Measurements from ENCODE around the gene GBP7. TPM values are rescaled to one million over a fixed set of nuclear protein-coding genes. Genes with fewer than 3 reads are reported as not detected.

The GBP7 gene
- total and polyA plus RNA-seq, 4 donors: 0.89 to 27.8 (median 16.8) TPM

DNA sequence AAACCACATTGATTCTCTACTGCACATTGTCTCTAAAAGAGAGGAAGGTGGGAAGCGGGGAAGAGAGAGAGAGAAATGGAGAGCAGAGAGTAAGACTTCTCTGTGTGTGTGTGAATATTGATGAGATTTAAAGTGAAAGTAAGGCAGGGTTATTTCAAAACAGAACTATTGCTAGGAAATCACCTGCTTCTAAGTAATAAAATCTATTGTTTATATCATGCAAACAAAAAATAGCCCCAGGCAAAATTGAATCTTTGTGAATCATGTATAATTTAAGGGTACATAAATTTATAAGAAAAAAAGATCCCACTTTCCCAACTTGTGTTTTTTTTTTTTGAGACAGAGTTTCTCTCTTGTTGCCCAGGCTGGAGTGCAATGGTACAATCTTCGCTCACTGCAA lies 1.2 kb upstream of the GBP7 start:
- DNase-seq (ENCODE audit: low spot score): no peak
- Histone ChIP-seq H3K9ac (ENCODE audit: low read depth in 1 of 2, low read length in 2 of 2) (no peak overlapping the region), H3K4me1 (ENCODE audit: control insufficient read depth in 4 of 4, insufficient read depth in 4 of 4, low read length in 3 of 4) (peaks cover 2 to 24% (median 8%) of the 10 kb centered on the region in 4 donors), H3K4me3 (ENCODE audit: low read depth in 1 of 3, low read length in 3 of 3) (no peak overlapping the region), H3K36me3 (ENCODE audit: control insufficient read depth in 4 of 4, insufficient read depth in 3 of 4, low read depth in 1 of 4, low read length in 3 of 4) (peaks cover 0 to 2% (median 0%) of the 10 kb centered on the region in 4 donors), H3K27me3 (ENCODE audit: control insufficient read depth in 4 of 4, insufficient read depth in 4 of 4, low read length in 3 of 4) (no peaks in the 10 kb centered on the region), H3K27ac (ENCODE audit: low read depth in 1 of 2, low read length in 2 of 2) (peak overlapping the region; percentile 74 to 87), H3K9me3 (ENCODE audit: control insufficient read depth in 4 of 4, low read length in 3 of 4) (no peaks in the 10 kb centered on the region)
- 81% methylated on average over 2 of the region's 2 CpGs for WGBS
- TF ChIP-seq HNF4G (IDR thresholded peaks at IDR 0.05): no peak
- no peak for TF ChIP-seq FOXA1 (IDR thresholded peaks at IDR 0.05)
- TF ChIP-seq, protein P1, sequence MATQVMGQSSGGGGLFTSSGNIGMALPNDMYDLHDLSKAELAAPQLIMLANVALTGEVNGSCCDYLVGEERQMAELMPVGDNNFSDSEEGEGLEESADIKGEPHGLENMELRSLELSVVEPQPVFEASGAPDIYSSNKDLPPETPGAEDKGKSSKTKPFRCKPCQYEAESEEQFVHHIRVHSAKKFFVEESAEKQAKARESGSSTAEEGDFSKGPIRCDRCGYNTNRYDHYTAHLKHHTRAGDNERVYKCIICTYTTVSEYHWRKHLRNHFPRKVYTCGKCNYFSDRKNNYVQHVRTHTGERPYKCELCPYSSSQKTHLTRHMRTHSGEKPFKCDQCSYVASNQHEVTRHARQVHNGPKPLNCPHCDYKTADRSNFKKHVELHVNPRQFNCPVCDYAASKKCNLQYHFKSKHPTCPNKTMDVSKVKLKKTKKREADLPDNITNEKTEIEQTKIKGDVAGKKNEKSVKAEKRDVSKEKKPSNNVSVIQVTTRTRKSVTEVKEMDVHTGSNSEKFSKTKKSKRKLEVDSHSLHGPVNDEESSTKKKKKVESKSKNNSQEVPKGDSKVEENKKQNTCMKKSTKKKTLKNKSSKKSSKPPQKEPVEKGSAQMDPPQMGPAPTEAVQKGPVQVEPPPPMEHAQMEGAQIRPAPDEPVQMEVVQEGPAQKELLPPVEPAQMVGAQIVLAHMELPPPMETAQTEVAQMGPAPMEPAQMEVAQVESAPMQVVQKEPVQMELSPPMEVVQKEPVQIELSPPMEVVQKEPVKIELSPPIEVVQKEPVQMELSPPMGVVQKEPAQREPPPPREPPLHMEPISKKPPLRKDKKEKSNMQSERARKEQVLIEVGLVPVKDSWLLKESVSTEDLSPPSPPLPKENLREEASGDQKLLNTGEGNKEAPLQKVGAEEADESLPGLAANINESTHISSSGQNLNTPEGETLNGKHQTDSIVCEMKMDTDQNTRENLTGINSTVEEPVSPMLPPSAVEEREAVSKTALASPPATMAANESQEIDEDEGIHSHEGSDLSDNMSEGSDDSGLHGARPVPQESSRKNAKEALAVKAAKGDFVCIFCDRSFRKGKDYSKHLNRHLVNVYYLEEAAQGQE (IDR thresholded peaks at IDR 0.05): no peak
- TF ChIP-seq NR2F2 (IDR thresholded peaks at IDR 0.05): no peak
- TF ChIP-seq SP1 (IDR thresholded peaks at IDR 0.05): no peak
- TF ChIP-seq HNF4A (conservative IDR thresholded peaks at IDR 0.05): no peak
- TF ChIP-seq, protein P2, sequence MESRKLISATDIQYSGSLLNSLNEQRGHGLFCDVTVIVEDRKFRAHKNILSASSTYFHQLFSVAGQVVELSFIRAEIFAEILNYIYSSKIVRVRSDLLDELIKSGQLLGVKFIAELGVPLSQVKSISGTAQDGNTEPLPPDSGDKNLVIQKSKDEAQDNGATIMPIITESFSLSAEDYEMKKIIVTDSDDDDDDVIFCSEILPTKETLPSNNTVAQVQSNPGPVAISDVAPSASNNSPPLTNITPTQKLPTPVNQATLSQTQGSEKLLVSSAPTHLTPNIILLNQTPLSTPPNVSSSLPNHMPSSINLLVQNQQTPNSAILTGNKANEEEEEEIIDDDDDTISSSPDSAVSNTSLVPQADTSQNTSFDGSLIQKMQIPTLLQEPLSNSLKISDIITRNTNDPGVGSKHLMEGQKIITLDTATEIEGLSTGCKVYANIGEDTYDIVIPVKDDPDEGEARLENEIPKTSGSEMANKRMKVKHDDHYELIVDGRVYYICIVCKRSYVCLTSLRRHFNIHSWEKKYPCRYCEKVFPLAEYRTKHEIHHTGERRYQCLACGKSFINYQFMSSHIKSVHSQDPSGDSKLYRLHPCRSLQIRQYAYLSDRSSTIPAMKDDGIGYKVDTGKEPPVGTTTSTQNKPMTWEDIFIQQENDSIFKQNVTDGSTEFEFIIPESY (IDR thresholded peaks at IDR 0.05): no peak
- TF ChIP-seq, protein P3, sequence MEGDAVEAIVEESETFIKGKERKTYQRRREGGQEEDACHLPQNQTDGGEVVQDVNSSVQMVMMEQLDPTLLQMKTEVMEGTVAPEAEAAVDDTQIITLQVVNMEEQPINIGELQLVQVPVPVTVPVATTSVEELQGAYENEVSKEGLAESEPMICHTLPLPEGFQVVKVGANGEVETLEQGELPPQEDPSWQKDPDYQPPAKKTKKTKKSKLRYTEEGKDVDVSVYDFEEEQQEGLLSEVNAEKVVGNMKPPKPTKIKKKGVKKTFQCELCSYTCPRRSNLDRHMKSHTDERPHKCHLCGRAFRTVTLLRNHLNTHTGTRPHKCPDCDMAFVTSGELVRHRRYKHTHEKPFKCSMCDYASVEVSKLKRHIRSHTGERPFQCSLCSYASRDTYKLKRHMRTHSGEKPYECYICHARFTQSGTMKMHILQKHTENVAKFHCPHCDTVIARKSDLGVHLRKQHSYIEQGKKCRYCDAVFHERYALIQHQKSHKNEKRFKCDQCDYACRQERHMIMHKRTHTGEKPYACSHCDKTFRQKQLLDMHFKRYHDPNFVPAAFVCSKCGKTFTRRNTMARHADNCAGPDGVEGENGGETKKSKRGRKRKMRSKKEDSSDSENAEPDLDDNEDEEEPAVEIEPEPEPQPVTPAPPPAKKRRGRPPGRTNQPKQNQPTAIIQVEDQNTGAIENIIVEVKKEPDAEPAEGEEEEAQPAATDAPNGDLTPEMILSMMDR (IDR thresholded peaks at IDR 0.05; ENCODE audit: low read depth, low read length, missing input control): no peak
- no peak for TF ChIP-seq RXRA (IDR thresholded peaks at IDR 0.05)

DNA sequence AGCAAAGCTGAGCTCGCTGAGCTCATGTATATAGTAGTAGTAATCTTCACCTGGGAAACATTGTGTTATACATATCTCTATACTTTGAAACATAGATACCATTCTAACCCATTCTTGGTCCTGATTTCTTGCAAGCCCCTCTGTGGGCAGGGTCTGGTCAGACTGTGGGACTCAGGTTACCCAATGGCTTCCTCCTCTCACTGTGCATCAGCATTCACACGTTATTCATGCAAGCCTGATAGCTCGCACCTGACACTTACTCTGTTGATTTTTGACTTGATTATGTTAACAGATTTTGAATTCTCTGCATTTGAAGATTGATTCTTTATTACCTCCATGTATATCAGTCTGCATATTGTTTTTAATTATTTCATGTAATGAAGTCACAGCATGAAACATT lies 1.3 kb downstream of the GBP7 start:
- peaks cover 0 to 8% (median 1%) of the 10 kb centered on the region in 4 donors for H3K36me3 ChIP-seq (ENCODE audit: control insufficient read depth in 4 of 4, insufficient read depth in 3 of 4, low read depth in 1 of 4, low read length in 3 of 4)
- H3K9ac ChIP-seq (ENCODE audit: low read depth in 1 of 2, low read length in 2 of 2): peak overlapping the region; percentile 90 to 97
- peaks cover 2 to 47% (median 23%) of the 10 kb centered on the region in 4 donors for H3K4me1 ChIP-seq (ENCODE audit: control insufficient read depth in 4 of 4, insufficient read depth in 4 of 4, low read length in 3 of 4)
- no peaks in the 10 kb centered on the region for H3K9me3 ChIP-seq (ENCODE audit: control insufficient read depth in 4 of 4, low read length in 3 of 4)
- H3K4me3 ChIP-seq (ENCODE audit: low read depth in 1 of 3, low read length in 3 of 3): peak overlapping the region; percentile 41 to 81 (median 59)
- DNase-seq (ENCODE audit: low spot score): no peak
- peak overlapping the region; percentile 74 to 87 for H3K27ac ChIP-seq (ENCODE audit: low read depth in 1 of 2, low read length in 2 of 2)
- 37% methylated on average over 3 of the region's 3 CpGs for WGBS
- H3K27me3 ChIP-seq (ENCODE audit: control insufficient read depth in 4 of 4, insufficient read depth in 4 of 4, low read length in 3 of 4): no peaks in the 10 kb centered on the region
- TF ChIP-seq HNF4A (conservative IDR thresholded peaks at IDR 0.05) (peak in 1 of 2 donors; percentile 63), RAD21 (IDR thresholded peaks at IDR 0.05) (no peak), RXRA (IDR thresholded peaks at IDR 0.05) (no peak), FOXA1 (IDR thresholded peaks at IDR 0.05) (no peak), YY1 (IDR thresholded peaks at IDR 0.05) (peak; percentile 48), HNF4G (IDR thresholded peaks at IDR 0.05) (no peak), JUND (IDR thresholded peaks at IDR 0.05) (no peak), TAF1 (conservative IDR thresholded peaks at IDR 0.05) (peak; percentile 37)
- TF ChIP-seq, protein P1 (IDR thresholded peaks at IDR 0.05): no peak

All from liver (tissue), 9 donors.